ENCODE measurements around the gene RAET1G.

Gene RAET1G

DNA sequence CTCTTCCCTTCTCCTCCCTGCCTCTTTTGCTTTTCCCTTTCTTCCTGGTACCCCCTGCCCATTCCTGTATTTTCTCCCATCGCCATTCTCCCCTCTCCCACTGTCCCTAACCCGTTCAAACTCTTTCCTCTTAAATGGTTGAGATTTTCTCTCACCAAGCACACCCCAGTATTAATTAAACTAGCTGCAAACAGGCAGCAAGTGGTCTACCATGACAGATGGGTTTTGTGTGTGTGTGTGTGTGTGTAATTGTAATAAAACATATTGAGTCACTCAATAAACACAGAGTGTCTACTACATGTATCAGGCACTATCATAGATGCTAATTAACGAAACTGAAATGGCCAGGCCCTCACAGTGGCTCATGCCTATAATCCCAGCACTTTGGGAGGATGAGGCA is 31.7 kb downstream of the RAET1G start:
- DNase-seq: no peak

DNA sequence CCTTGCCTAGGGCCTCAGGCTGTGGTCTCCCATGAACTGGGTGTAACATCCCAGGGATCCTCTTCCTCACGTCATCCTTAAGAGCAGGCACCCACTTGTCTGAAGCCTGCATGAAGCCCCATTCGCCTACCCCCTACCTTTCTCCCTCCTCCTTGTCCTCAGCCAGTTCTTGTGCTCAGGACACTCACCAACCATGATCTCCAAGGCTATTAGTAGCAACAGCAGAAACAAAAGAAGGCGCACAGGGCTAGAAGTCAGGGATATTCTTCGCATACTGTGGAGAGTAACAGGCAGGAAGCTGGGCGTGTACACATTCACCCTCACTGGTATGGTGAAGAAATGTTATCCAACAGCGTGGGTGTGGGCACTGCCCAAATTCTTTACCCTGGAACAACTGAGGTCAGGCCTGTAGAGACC is 32.3 kb downstream of the RAET1G start:
- no peak for DNase-seq

- no peak for DNase-seq
These were observed 33.6 kb downstream of the RAET1G start for GRCh38 chr6:149889326-149889725.

GRCh38 chr6:149888659-149889058 is 34.3 kb downstream of the RAET1G start:
- no peak for DNase-seq

GRCh38 chr6:149888093-149888492 is 34.8 kb downstream of the RAET1G start:
- no peak for DNase-seq

GRCh38 chr6:149887343-149887742 is 35.6 kb downstream of the RAET1G start:
- no peak for DNase-seq

DNA sequence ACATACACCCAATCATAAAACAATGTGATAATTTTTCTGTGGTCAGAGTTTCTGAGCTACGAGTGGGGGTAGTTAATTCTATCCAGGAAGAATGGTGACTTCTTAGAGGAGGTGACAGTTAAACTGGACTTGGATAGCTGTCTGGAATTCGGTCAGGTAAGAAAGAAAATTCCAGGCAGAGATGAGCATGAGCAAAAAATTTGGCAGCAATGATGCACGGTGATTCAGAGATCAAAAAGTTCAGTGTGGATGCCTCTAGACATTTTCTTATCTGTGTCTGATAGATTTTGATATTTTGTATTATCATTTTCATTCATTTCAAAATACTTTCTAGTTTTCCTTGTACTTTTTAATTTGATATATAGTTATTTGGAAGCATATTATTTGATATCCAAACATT is 37.0 kb downstream of the RAET1G start:
- DNase-seq: no peak

GRCh38 chr6:149884617-149885016 is 38.3 kb downstream of the RAET1G start:
- no peak for DNase-seq

GRCh38 chr6:149884215-149884614 is 38.7 kb downstream of the RAET1G start:
- DNase-seq: no peak

GRCh38 chr6:149881860-149882259 is 41.1 kb downstream of the RAET1G start:
- DNase-seq: no peak

GRCh38 chr6:149881066-149881766 is 41.7 kb downstream of the RAET1G start:
- no peak for DNase-seq

DNA sequence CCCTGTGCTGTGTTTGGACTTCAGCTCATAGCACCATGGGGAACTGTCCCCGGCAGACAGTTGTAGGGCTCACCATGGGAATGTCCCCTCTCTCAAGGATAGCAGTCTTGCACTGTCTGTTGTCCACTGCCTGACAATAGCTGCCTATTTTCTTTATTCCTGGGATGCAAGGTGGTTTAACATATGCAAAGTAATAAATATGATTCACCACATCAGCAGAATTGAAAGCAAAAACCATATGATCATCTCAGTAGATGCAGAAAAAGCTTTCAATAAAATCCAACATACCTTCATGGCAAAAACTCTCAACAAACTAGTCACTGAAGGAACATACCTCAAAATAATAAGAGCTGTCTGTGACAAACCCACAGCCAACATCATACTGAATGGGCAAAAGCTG is 45.3 kb downstream of the RAET1G start:
- DNase-seq: no peak

DNA sequence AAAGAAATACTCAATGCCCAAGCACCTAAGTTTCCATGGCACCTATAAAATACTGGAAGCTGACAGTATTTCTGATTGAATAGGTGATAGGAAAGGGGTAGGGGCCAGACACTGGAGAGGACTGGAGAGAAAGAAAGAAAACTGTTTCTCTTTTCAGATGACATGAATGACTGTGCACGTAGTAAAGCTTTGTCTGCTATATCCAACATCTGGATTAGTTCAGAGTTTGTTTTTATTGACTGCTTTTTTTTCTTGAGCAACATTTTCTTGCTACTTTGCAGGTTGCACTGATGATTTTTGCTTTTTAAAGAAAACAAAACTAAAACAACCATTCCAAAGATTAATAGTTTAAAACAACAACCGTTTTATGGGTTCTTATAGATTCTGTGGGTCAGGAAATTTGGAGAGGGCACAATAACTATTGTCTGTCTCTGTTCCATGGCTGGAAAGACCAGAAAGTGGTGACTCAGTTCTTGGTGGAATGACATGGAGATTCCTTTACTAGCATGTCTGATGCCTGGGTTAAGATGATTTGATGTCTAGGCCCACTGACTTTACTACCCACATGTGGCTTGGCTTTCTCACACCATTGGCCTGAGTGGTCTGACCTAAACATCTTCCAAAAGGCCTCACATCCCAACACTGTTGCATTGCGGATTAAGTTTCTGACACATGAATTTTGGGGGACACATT is 46.5 kb downstream of the RAET1G start:
- no peak for DNase-seq

GRCh38 chr6:149872233-149872632 is 50.7 kb downstream of the RAET1G start:
- DNase-seq: no peak

- no peak for DNase-seq
These were observed 51.7 kb downstream of the RAET1G start for GRCh38 chr6:149871182-149871581.

- DNase-seq: no peak
These were observed 53.5 kb downstream of the RAET1G start for GRCh38 chr6:149869275-149869892.

- DNase-seq: no peak
These were observed 54.9 kb downstream of the RAET1G start for GRCh38 chr6:149867876-149868640.
